ENCODE measurements around the gene CACNA2D3.

DNA sequence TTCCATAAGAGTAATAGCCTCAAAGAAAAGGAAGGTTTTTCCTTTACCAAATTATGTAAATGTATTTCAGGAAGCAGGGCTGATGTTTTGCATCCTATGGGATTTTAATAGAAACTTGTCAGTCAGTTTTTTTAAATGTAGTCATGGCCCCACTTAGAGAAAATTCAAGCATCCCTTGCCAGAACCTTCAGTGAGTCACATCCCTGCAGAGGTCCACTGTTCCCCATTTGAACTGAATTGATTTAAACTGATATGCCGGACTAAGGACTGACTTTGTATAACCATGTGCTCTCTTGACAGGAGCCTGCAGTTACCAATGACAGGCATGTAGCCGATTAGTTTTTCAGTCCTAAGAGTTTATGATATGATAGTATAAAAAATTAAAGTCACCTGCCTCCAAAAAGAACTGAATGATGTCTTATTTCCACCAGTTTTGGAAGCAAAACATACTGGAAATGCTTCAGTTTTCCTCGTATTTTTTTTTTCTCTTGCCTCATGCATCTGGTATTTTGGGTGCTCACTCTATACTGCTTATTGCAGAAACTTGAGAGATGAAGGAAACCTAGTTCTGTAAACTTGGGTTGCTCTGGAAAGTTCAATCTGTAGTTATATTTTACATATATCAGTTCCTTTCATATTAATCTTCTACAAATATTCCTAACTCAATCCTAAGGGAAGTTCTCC is 774.8 kb downstream of the CACNA2D3 start:
- TF ChIP-seq TAF1 (IDR thresholded peaks at IDR 0.05; ENCODE audit: low read depth, low read length) (no peak), POLR2A (IDR thresholded peaks at IDR 0.05; ENCODE audit: low read depth, low read length) (no peak), PAX5 (IDR thresholded peaks at IDR 0.05; ENCODE audit: insufficient read depth, low read length, severe bottlenecking) (no peak), POLR2AphosphoS5 (IDR thresholded peaks at IDR 0.05; ENCODE audit: low read depth, low read length) (no peak), SPI1 (IDR thresholded peaks at IDR 0.05; ENCODE audit: low read depth, low read length) (no peak)

Data from GM12891 (cell line).